ENCODE measurements around the gene CCN2. TPM values are rescaled to one million over a fixed set of nuclear protein-coding genes. Genes with fewer than 3 reads are reported as not detected.

The CCN2 gene
- total and polyA plus RNA-seq, 2 of the 8 experiments (the other 6 are each of a cell fraction or from before 2014, with no cell fraction given): 25.0 to 107 TPM

- Histone ChIP-seq H3K79me1 (ENCODE audit: low read depth, low read length) (no peaks in the 10 kb centered on the region), H4K91ac (replicated peaks; ENCODE audit: insufficient read length, low read length) (no peak overlapping the region), H3K79me2 (ENCODE audit: control insufficient read depth in 1 of 2, insufficient read depth in 2 of 2, low read length in 2 of 2) (0 out of 4 replicates have a peak, but pooled peaks cover 0 to 6% of the 10 kb centered on the region in 2 experiments), H2BK12ac (ENCODE audit: low read depth, low read length) (no peak overlapping the region), H3K27ac (ENCODE audit: low read depth, low read length) (no peak overlapping the region), H3K4me3 (ENCODE audit: extremely low read depth in 1 of 4, insufficient read depth in 2 of 4, low read depth in 3 of 4, low read length in 4 of 4) (no peak overlapping the region), H2BK5ac (ENCODE audit: low read depth, low read length) (no peak overlapping the region), H2BK15ac (ENCODE audit: low read length) (no peak overlapping the region), H3K9me3 (ENCODE audit: insufficient read depth in 2 of 2, low read depth in 1 of 2, low read length in 1 of 2) (peaks cover 25 to 32% of the 10 kb centered on the region in 2 experiments), H4K20me1 (replicated peaks in 1 of 2; ENCODE audit: control insufficient read depth in 1 of 2, insufficient read depth in 2 of 2, low read length in 2 of 2) (peaks cover 0 to 7% of the 10 kb centered on the region in 2 experiments), H3K56ac (replicated peaks; ENCODE audit: insufficient read length, low read depth, low read length) (no peak overlapping the region), H3K14ac (ENCODE audit: insufficient read length) (no peak overlapping the region), H4K5ac (ENCODE audit: insufficient read length, low read depth, low read length) (no peak overlapping the region), H2BK20ac (ENCODE audit: low read length) (no peak overlapping the region), H2AK5ac (ENCODE audit: low read depth, low read length) (no peak overlapping the region), H3K18ac (ENCODE audit: extremely low read depth, low read length) (no peak overlapping the region), H3K23me2 (ENCODE audit: low read depth, low read length) (no peaks in the 10 kb centered on the region), H2BK120ac (replicated peaks; ENCODE audit: low read depth, low read length) (no peak overlapping the region), H3K4me1 (replicated peaks in 1 of 4; ENCODE audit: control insufficient read depth in 3 of 4, insufficient read depth in 4 of 4, low read length in 3 of 4) (no peaks in the 10 kb centered on the region), H3K27me3 (replicated peaks in 1 of 4; ENCODE audit: control insufficient read depth in 3 of 4, extremely low read depth in 1 of 4, insufficient read depth in 3 of 4, low read length in 3 of 4) (no peaks in the 10 kb centered on the region), H3K4ac (replicated peaks; ENCODE audit: insufficient read length, low read depth, low read length) (no peak overlapping the region), H3K36me3 (ENCODE audit: control insufficient read depth in 2 of 4, insufficient read depth in 4 of 4, low read length in 3 of 4) (peaks cover 5 to 68% (median 44%) of the 10 kb centered on the region in 4 experiments), H3K4me2 (ENCODE audit: insufficient read depth in 1 of 2, low read depth in 2 of 2, low read length in 2 of 2) (no peak overlapping the region), H3K9ac (replicated peaks in 1 of 4; ENCODE audit: extremely low read depth in 1 of 4, low read depth in 3 of 4, low read length in 3 of 4) (no peak overlapping the region), H2AFZ (ENCODE audit: low read length) (no peak overlapping the region), H4K8ac (ENCODE audit: extremely low read depth, insufficient read depth, low read length) (no peak overlapping the region), H3K23ac (ENCODE audit: insufficient read length) (no peak overlapping the region)
- 88% methylated on average over 2 of the region's 2 CpGs; no CpG with 5 or more reads in 1 of the 2 experiments for WGBS, 2 experiments (ENCODE audit: extremely low coverage in 1 of 2, insufficient coverage in 1 of 2, insufficient read length in 1 of 2, insufficient replicate concordance in 2 of 2, low coverage in 1 of 2, low lambda C conversion rate in 2 of 2, missing lambda C conversion rate in 1 of 2)
- ChIA-PET POLR2A (ENCODE audit: partially characterized antibody) (interaction anchor here (0.8 to 3.3 kb wide), 11 partner anchors 10 to 240 kb away, joined by 3 to 14 read pairs (median 3); partner anchors contain the start of gene CCN2), CTCF (ENCODE audit: partially characterized antibody) (interaction anchor here (1.1 to 5.8 kb wide), 6 partner anchors 10 to 363 kb away, joined by 4 to 72 read pairs (median 6); no protein-coding TSS in a partner anchor)
- TF ChIP-seq POLR2AphosphoS5 (IDR thresholded peaks at IDR 0.05; ENCODE audit: low read depth, low read length) (peak; percentile 62; the same call in 1 of the 2 replicates), RNF2 (IDR thresholded peaks at IDR 0.05; ENCODE audit: borderline replicate concordance, low read depth, low read length, missing control alignments, poor library complexity, severe bottlenecking) (no peak)
- FAIRE-seq (no peak), DNase-seq (ENCODE audit: low read depth in 1 of 2, low spot score in 2 of 2) (no peak)
Measured at GRCh38 chr6:131917318-131917717, 33.9 kb downstream of the CCN2 start.
